DOHH2 (cell line): ENCODE measurements around the gene KCNK17.
"Not testable (repeated sequence)": the region's sequence is repeated elsewhere in the genome, so short reads cannot be mapped to it uniquely, and the experiment has no call there.

Experiments used
- H3F3A ChIP-seq: fragments of 200-600 bp; sonication (generic), shearing (Covaris generic); 2 replicates; pipeline ENCODE4 v1.6.0; 2016; ENCODE audit warnings: antibody characterized with exemption, mild to moderate bottlenecking; ENCODE audit not compliant: control insufficient read depth, insufficient read depth
- H3K27ac ChIP-seq: fragments of 200-600 bp; sonication (generic); 2 replicates; pipeline ENCODE4 v1.5.1; 2014; ENCODE audit warnings: low read depth, mild to moderate bottlenecking, low read length, moderate library complexity
- H3K27me3 ChIP-seq: fragments of 200-600 bp; sonication (generic); 2 replicates; pipeline ENCODE4 v1.6.1; 2014; ENCODE audit warnings: mild to moderate bottlenecking, low read length, mixed read lengths; ENCODE audit not compliant: control insufficient read depth
- H3K36me3 ChIP-seq: fragments of 200-600 bp; sonication (generic); 2 replicates; pipeline ENCODE4 v1.6.1; 2014; ENCODE audit warnings: mild to moderate bottlenecking, low read length, moderate library complexity, mixed read lengths; ENCODE audit not compliant: control insufficient read depth
- H3K4me1 ChIP-seq: fragments of 200-600 bp; sonication (generic); 2 replicates; pipeline ENCODE4 v1.6.1; 2014; ENCODE audit warnings: mild to moderate bottlenecking, low read length, mixed read lengths; ENCODE audit not compliant: control insufficient read depth
- H3K4me2 ChIP-seq: fragments of 200-600 bp; sonication (generic); 2 replicates; pipeline ENCODE4 v1.6.0; 2014; ENCODE audit warnings: mild to moderate bottlenecking, low read length, moderate library complexity
- H3K4me3 ChIP-seq: fragments of 200-600 bp; sonication (generic); 2 replicates; pipeline ENCODE4 v1.5.1; 2014; ENCODE audit warnings: mild to moderate bottlenecking, low read length, mixed read lengths
- H3K79me2 ChIP-seq: fragments of 200-600 bp; sonication (generic); 2 replicates; pipeline ENCODE4 v1.6.1; 2014; ENCODE audit warnings: mild to moderate bottlenecking, low read length, mixed read lengths; ENCODE audit not compliant: control insufficient read depth
- H3K9me2 ChIP-seq: fragments of 200-600 bp; sonication (generic); replicated peaks from 2 replicates; pipeline ENCODE4 v1.6.1; 2014; ENCODE audit warnings: mild to moderate bottlenecking, low read length, mixed read lengths; ENCODE audit not compliant: control insufficient read depth
- H3K9me3 ChIP-seq: fragments of 200-600 bp; sonication (generic); 2 replicates; pipeline ENCODE4 v1.6.1; 2014; ENCODE audit warnings: antibody characterized with exemption, low read length, mixed read lengths; ENCODE audit not compliant: control insufficient read depth, insufficient read depth
- H4K20me1 ChIP-seq: fragments of 200-600 bp; sonication (generic); 2 replicates; pipeline ENCODE4 v1.6.0; 2014; ENCODE audit warnings: low read depth, mild to moderate bottlenecking, antibody characterized with exemption, low read length, moderate library complexity; ENCODE audit not compliant: control insufficient read depth, insufficient read depth
- EZH2phosphoT487 ChIP-seq: fragments of 200-600 bp; sonication (generic); IDR thresholded peaks from 2 replicates; pipeline ENCODE4 v1.6.1; 2017; ENCODE audit warnings: borderline replicate concordance, mild to moderate bottlenecking, antibody characterized with exemption, low read length, moderate library complexity, mixed read lengths
- TF ChIP-seq, protein P1 (sequence below): fragments of 200-600 bp; sonication (generic); IDR thresholded peaks from one replicate; pipeline ENCODE4 v1.5.1; 2014; ENCODE audit warnings: antibody characterized with exemption, mild to moderate bottlenecking, low read depth, low read length; ENCODE audit not compliant: poor library complexity, severe bottlenecking

The KCNK17 gene

DNA sequence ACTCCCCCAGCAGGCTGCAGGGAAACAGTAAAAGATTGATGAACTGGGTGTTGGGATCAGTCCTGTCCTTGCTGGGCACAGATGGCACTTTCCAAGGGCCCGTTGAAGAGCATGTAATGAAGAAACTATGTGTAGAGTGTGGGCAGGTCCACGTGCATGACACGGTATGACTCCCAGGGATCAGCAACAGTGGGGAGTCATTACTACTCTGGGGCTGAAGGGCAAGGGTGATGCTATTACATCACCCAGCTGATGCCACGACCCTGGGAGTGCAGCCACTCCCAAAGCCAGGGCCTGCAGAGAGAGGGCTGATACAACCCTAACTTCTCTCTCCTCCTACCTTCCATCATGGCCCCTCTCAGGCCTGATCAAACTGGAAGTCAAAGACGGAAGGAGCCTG is 20.1 kb downstream of the KCNK17 start:
- Histone ChIP-seq H3K4me2 (no peak overlapping the region), H3F3A (no peaks in the 10 kb centered on the region), H3K79me2 (no peaks in the 10 kb centered on the region), H3K4me3 (no peak overlapping the region), H3K27ac (no peak overlapping the region), H4K20me1 (no peaks in the 10 kb centered on the region), H3K9me2 (no peaks in the 10 kb centered on the region), H3K36me3 (no peaks in the 10 kb centered on the region), H3K4me1 (no peaks in the 10 kb centered on the region), H3K9me3 (no peaks in the 10 kb centered on the region), H3K27me3 (no peaks in the 10 kb centered on the region)
- no peak for TF ChIP-seq EZH2phosphoT487
- TF ChIP-seq, protein P1, sequence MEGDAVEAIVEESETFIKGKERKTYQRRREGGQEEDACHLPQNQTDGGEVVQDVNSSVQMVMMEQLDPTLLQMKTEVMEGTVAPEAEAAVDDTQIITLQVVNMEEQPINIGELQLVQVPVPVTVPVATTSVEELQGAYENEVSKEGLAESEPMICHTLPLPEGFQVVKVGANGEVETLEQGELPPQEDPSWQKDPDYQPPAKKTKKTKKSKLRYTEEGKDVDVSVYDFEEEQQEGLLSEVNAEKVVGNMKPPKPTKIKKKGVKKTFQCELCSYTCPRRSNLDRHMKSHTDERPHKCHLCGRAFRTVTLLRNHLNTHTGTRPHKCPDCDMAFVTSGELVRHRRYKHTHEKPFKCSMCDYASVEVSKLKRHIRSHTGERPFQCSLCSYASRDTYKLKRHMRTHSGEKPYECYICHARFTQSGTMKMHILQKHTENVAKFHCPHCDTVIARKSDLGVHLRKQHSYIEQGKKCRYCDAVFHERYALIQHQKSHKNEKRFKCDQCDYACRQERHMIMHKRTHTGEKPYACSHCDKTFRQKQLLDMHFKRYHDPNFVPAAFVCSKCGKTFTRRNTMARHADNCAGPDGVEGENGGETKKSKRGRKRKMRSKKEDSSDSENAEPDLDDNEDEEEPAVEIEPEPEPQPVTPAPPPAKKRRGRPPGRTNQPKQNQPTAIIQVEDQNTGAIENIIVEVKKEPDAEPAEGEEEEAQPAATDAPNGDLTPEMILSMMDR = no peak

DNA sequence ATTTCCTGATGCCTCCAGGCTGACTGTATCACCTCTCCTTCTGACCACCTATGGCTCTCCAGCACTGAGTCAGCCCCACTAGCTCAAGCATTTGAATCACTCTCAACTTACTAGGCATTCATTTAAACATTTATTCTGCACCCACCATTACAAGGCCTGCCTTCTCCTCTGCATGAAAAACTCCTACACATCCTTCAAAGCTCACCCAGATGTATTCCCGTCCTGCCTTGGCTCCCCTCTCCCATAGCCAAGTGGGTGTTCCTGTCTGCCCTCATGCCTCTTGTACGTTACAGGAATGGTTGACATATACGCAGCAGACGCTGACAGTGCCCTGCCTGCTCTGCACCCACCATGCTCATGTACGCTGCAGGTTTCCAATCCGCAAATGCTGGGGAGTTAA is 21.6 kb downstream of the KCNK17 start:
- H3K9me3 ChIP-seq = no peaks in the 10 kb centered on the region
- TF ChIP-seq, protein P1 = no peak
- no peak for TF ChIP-seq EZH2phosphoT487
- no peaks in the 10 kb centered on the region for H3K9me2 ChIP-seq
- no peaks in the 10 kb centered on the region for H3K4me1 ChIP-seq
- H3K36me3 ChIP-seq = no peaks in the 10 kb centered on the region
- H3K27ac ChIP-seq = no peak overlapping the region
- H3K4me2 ChIP-seq = no peak overlapping the region
- H3K4me3 ChIP-seq = no peak overlapping the region
- H3K27me3 ChIP-seq = no peaks in the 10 kb centered on the region
- no peaks in the 10 kb centered on the region for H3K79me2 ChIP-seq
- no peaks in the 10 kb centered on the region for H4K20me1 ChIP-seq
- H3F3A ChIP-seq = no peaks in the 10 kb centered on the region

DNA sequence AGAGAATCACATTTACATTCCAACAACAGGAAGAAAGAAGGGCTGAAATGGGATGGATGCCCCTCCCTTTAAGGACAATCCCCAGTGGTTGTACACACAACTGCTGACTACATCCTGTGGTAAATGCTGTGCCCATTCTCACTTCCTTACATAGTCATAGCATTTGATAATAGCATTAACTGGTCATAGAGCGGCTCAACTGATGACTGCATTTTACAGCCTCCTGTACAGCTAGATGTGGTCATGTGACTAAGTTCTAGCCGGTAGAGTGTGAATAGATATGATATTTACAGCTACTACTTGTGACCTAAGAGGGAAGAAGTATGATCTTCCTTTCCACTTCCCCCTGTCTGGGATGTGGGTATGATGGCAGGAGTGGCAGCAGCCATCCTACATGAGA is 24.7 kb downstream of the KCNK17 start:
- no peak overlapping the region for H3K4me3 ChIP-seq
- no peaks in the 10 kb centered on the region for H4K20me1 ChIP-seq
- H3K4me1 ChIP-seq = no peaks in the 10 kb centered on the region
- no peaks in the 10 kb centered on the region for H3K27me3 ChIP-seq
- no peaks in the 10 kb centered on the region for H3F3A ChIP-seq
- TF ChIP-seq, protein P1 = no peak
- no peak for TF ChIP-seq EZH2phosphoT487
- no peaks in the 10 kb centered on the region for H3K9me2 ChIP-seq
- no peaks in the 10 kb centered on the region for H3K9me3 ChIP-seq
- no peaks in the 10 kb centered on the region for H3K79me2 ChIP-seq
- H3K4me2 ChIP-seq = no peak overlapping the region
- H3K27ac ChIP-seq = no peak overlapping the region
- no peaks in the 10 kb centered on the region for H3K36me3 ChIP-seq

DNA sequence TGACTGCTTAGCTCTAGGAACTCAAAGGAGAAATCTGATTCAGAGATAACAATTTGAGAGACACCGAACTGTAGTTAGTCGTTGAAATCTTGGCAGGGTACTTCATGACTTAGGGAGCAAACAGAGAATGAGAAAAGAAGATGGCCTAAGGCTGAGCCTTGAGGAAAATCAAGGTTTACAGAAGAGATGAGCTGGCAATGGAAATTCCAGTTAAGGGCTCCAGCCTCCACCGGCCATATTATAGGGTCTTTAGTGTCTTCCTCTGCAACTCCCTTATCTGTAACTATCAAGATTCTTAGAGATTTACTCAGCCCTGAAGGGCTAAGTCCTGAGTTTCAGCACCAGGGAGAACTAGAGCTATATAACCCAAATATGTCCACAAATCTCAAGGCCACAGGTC is 26.6 kb downstream of the KCNK17 start:
- Histone ChIP-seq H3K27me3 (no peaks in the 10 kb centered on the region), H4K20me1 (no peaks in the 10 kb centered on the region), H3K79me2 (no peaks in the 10 kb centered on the region), H3K9me2 (no peaks in the 10 kb centered on the region), H3K4me2 (no peak overlapping the region), H3F3A (no peaks in the 10 kb centered on the region), H3K4me3 (no peak overlapping the region), H3K36me3 (no peaks in the 10 kb centered on the region), H3K4me1 (no peaks in the 10 kb centered on the region), H3K27ac (no peak overlapping the region), H3K9me3 (no peaks in the 10 kb centered on the region)
- TF ChIP-seq EZH2phosphoT487 = no peak
- TF ChIP-seq, protein P1 = no peak

DNA sequence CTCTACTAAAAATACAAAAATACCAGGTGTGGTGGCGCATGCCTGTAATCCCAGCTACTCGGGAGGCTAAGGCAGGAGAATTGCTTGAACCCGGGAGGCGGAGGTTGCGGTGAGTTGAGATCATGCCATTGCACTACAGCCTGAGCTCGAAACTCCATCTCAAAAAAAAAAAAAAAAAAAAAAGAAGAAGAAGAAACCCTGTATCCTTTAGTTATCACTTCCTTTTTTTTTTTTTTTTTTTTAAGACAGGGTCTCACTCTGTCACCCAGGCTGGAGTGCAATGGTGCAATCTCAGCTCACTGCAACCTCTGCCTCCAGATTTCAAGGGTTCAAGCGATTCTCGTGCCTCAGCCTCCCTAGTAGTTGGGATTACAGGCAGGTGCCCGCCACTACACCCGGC is 27.6 kb downstream of the KCNK17 start:
- H3K9me2 ChIP-seq, H3K4me3 ChIP-seq, H3K9me3 ChIP-seq, H3K4me2 ChIP-seq, H3K27me3 ChIP-seq, H3K79me2 ChIP-seq, H4K20me1 ChIP-seq, H3K27ac ChIP-seq, H3K4me1 ChIP-seq, H3F3A ChIP-seq, H3K36me3 ChIP-seq: not testable (repeated sequence)
